22Rv1 (cell line): ENCODE results near the gene LRIG3.
"Not testable (repeated sequence)": the region's sequence is repeated elsewhere in the genome, so short reads cannot be mapped to it uniquely, and the experiment has no call there.

Source experiments
- CTCF ChIP-seq: fragments of 450-650 bp; IDR thresholded peaks from 2 replicates; pipeline ENCODE4 v1.5.1; 2017; ENCODE audit warnings: mild to moderate bottlenecking
- ZFX ChIP-seq: fragments of 450-650 bp; IDR thresholded peaks from 2 replicates; pipeline ENCODE4 v1.6.1; 2017; ENCODE audit warnings: antibody characterized with exemption, borderline replicate concordance

DNA sequence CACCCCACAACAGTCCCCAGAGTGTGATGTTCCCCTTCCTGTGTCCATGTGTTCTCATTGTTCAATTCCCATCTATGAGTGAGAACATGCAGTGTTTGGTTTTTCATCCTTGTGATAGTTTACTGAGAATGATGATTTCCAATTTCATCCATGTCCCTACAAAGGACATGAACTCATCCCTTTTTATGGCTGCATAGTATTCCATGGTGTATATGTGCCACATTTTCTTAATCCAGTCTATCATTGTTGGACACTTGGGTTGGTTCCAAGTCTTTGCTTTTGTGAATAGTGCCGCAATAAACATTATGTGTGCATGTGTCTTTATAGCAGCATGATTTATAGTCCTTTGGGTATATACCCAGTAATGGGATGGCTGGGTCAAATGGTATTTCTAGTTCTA, 17.6 kb downstream of the LRIG3 start:
- not testable (repeated sequence) for TF ChIP-seq CTCF, ZFX
